GM21447 (cell line): Measurements from ENCODE around the gene AUTS2.
A peak's percentile ranks its signal among the peaks of the same experiment; 100 is the strongest.
"Not testable (repeated sequence)": the region's sequence is repeated elsewhere in the genome, so short reads cannot be mapped to it uniquely, and the experiment has no call there.

ENCODE experiments used
- ATAC-seq: cut with Tn5 transposase; IDR thresholded peaks from one replicate; pipeline ENCODE4 v1.9.1; 2021; ENCODE audit not compliant: unreplicated experiment

The AUTS2 gene

DNA sequence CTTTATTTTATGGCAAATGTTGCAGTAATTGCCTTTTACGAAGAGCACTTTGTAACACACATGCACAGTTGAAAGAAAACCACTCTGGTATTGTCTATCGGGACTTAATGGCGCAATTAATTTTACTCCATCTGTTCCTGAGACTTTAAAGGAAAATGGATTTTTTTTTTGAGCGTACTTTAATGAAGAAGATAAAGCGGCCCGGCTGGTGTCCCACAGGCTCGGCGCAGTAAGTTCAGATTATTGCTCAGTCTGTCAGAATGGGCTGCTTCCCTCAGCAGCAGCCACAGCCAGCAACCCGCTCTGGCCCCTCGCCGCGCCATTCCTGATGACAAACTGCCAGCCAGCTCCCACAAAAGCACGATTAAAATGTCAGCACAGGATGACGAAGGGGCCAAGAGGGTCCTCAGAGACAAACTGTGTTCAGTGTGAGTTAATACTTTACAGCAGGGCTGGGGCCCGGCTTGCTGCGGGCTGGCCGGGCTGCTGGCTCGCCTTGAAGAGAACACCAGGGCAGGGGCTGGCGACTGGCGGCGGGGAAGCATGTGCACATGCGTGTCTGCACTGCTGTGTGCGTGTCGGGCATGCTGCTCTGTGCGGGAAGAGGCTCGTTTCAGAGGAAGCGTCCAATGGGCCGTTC, 1032.7 kb downstream of the AUTS2 start:
- ATAC-seq = no peak

DNA sequence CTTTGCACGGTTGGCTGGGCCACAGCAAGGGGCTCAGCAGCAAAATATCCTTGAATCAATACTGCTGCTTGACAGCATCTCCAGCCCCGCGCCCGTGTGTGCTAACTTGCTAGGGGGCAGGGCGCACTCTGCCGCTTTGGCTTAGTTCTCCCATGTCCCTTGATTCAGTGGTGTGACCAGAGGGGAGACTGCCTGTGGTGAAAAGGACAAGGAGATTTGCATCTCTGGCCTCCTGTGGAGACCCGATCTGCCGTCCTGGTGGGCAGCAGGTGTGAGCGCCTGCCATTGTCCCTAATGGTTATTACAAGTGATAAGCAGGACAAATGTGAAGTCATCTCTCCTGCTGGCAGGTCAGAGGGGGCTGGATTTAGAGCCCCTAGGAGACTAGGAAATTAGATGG, 1033.4 kb downstream of the AUTS2 start:
- no peak for ATAC-seq

DNA sequence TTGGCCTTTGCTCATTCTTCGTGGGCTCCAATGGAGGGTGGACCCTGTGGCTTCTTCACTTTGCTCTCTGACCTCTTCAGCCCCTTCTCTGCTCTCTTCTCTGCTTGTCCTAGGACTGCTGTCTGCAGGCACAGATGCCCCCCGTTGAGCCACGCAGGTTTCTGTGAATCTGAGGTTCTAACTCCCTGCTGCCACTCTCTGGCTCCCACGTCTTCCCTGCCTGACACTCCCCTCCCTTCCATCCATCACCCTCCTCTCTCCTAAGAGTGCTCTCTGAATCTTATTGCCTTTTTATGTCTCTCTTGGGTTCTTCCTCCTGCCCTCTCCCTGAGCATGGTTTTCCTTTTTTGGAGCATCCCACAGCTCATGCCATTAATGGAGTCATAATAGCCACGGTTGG, 1034.1 kb downstream of the AUTS2 start:
- no peak for ATAC-seq

DNA sequence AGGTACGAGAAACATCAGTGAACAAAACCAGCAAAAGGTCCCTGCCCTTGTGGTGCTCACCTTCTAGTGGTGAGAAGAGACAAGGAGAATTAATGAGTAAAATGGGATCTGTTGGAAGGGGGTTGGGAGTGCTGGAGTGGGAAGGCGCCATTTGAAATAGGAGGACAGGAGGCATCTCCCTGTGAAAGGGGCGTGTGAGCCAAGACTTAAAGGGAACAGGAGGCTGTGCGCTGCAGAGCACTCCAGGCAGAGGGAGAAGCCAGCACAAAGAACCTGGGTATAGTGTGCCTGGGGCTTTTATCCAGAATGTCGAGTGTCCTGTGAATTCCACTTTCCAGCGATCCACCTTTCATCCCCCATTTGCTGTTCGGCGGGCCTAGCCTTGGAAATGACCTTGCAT, 1035.8 kb downstream of the AUTS2 start:
- ATAC-seq = no peak

DNA sequence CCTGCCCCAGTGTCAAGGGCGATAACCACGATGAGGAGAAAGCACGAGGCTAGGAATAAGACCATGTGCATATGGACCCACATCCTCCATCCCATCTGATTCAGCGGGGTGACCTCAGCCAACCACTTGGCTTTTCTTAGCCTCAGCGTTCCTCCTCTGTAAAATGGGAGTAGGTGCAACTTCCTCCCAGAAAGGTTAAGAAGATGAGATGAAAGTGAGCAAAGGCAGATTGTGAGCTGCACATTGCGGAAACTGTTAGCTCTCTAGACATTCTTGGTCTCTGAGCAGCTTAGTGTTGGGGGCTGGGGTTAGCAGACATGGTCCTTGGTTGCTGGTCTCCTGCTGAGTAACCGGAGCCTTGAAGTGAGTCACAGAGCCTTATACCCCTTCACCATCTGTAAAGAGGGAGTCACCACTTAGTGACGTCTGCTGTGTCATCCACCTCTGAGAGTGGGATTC, 1036.4 kb downstream of the AUTS2 start:
- no peak for ATAC-seq

DNA sequence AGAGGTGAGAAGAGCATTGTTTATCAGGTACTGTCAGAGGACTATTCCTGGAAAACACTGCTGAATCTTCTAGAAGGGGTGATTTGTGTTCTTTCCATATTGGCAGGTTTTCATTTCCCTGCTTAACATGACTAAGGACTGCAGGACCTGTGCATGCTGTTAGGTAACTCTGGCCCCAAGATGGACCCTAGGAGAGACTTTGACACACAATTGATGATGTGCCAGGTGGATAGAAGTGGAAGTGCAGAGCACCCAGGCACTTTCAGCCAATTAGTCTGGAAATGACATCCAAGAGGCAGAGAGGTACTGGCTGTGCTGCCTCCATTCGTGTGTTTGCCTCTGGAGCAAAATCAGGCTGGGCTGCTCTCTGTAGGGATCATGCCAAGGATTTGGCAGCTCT, 1037.4 kb downstream of the AUTS2 start:
- ATAC-seq = no peak

DNA sequence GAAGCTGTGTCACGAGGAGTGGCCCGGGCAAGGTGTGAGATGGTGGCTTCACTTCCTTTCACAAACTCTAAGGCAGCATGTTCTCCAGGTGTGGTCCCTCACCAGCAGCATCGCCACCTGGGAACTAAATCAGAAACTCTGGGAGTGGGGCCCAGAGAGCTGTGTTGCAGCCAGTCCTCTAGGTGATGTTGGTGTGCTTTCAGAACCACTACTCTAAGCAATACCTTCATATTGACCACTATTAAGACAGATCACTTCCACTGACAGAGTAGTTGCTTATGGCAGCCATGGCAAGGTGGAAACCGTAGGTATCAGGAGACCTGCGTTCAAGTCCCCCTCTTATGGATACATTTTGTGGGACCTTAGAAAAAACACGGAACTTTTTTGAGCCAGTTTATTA, 1037.9 kb downstream of the AUTS2 start:
- no peak for ATAC-seq

DNA sequence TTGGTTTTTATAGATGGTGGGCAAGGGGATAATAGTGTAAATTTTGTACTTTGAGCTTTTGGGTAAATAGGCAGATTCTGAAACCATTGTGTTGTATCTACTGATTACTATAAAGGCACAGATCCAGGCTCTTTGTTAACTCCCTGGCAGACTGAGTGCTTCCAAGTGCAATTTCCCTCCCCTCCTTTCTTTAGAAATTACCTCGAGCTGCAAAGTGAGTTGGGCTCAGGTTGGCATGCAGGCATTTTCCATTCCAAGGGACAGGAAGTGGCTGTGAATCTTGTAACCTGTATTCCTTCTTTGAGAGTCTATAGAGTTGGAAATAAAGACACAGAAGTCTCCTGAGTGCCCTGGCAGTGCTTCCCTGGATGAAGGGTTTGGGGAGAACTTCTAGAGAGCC, 1039.5 kb downstream of the AUTS2 start:
- no peak for ATAC-seq

DNA sequence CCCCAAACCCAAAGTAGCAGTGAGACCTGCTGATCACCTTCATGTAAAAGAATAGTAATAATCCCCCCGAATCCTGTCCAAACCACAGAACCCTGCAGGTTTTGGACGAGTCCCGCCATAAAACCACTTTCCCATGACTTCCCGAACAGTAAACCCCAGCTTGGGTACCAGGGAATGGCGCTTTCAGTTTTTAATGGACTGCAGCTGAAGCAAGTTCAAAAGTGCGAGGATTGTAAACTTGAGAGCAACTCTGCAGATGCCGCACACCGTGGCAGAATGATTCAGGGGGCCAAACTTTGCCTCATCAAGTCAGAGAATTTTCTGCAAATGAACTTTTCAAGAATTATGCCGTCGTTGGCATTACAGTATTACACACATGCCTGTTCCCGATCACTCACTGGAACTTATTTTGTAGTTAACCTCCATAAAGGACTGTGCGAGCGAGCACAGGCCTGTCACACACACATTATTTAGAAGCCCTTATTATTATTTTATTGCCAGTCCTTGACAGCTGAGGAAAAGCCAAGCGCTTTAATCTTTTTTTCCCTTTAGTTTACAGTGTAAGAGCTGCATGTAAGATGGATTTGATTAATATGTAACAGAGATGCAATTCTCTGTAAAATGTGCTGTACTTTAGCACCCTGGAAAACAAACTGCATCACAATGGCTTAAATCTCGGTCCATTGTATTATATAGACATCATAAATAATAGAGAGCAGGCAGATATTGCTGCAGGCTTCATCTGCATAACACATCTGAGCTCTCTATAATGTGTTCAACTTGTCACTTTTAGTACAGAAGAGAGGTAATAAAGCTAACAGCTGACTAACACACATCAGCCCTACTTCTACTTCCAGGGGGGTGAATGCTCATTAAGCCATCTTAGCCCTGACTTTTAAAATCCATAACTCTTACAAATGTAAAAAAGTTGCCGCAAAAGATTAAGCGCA, 1040.2 kb downstream of the AUTS2 start:
- no peak for ATAC-seq

GRCh38 chr7:70640266-70640833, 1042.1 kb downstream of the AUTS2 start:
- no peak for ATAC-seq

GRCh38 chr7:70641882-70642281, 1043.6 kb downstream of the AUTS2 start:
- no peak for ATAC-seq

GRCh38 chr7:70645279-70645678, 1047.0 kb downstream of the AUTS2 start:
- ATAC-seq = no peak

DNA sequence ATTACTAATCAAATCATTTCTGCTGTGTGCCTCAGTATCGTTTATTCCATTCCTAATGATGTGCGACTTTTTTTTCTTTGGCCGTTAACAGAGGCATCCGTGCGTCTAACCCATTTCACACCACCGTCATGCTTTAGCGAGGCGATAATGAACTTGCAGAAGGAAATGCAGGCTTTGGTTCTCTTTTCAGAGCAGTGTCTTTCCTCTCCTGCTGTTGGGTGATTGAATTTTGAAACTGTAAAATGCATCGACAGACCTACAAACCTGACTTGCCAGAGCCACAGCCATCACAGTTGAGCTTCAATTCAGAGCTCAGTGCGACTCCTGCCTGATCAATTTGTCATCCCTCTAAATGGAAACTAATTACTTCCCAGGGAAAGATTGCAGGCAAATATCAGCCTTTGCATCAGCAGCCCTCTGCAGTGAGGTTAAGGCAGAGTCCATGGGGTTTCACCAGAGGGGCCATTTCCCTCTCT, 1047.6 kb downstream of the AUTS2 start:
- ATAC-seq = no peak

- ATAC-seq = no peak
Measured at GRCh38 chr7:70646536-70647248, 1048.4 kb downstream of the AUTS2 start.

- peak; percentile 94 for ATAC-seq
Measured at GRCh38 chr7:70647801-70648498, 1049.7 kb downstream of the AUTS2 start.

DNA sequence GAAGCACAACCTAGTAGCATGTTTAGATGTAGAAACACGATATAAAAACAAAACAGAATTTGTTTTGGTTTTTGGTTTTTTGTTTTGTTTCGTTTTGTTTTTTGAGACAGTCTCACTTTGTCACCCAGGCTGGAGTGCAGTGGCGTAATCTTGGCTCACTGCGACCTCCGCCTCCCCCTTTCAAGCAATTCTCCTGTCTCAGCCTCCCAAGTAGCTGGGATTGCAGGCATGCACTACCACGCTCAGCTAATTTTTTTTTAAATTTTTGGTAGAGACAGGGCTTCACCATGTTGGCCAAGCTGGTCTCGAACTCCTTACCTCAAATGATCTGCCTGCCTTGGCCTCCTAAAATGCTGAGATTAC, 1050.2 kb downstream of the AUTS2 start:
- not testable (repeated sequence) for ATAC-seq

- ATAC-seq = no peak
Measured at GRCh38 chr7:70649323-70649722, 1051.0 kb downstream of the AUTS2 start.

GRCh38 chr7:70654146-70654545, 1055.9 kb downstream of the AUTS2 start:
- ATAC-seq = no peak

DNA sequence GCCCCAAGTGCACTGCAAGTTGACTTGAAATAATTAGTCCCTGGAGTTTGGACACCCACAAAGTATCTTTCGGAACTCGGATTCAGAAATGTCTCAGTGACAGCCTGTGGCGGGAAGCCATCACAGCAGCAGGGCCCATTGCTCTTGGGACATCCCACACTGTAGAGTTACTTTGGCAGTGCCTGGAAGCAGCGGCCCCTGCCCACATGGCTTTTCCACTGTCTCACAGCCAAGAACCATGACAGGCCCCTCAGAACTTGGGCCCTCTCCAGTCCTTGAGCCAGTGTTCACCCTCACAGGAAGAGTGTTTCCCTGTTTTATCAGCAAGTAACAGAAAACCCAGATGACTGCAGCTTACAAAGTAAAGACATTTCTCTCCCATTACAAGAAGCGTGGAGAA, 1056.7 kb downstream of the AUTS2 start:
- no peak for ATAC-seq

DNA sequence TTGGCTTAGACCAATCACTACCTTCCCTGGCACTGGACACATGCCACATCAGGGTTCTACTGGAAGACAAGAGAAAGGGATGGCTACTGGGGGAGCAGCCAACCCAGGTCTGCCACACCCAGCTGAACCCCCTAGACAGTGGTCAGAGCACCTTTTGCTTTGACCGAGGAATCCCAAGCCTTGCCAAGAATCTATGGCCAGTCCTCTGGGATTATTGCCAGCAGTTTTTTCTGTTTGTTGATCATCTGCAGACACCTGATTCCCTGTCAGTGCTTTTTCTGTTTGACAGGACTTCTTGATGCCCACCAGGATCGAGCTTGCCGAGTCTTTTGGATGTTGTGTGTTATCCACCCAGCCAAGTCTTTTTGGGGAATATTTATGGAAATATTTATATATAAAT, 1057.4 kb downstream of the AUTS2 start:
- no peak for ATAC-seq

DNA sequence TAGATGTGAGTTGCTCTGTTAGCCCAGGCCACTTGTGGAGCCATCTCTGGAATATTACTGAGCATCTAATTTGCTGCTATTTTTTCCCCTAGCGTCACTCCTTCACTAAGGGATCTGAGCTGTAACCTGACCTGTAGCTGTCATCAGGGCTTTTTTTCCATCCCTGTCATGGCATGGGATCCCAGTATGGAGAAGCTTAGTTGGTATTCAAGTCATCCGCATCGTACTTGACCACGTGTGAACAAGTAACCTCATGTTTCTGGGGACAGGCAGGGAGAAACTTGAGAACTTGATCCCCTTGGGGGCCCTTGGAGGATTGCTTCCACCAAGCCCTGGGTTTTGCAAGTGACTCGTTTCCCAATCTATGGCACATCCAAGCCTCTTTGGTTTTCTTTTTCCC, 1059.3 kb downstream of the AUTS2 start:
- no peak for ATAC-seq
